IPS-18c (cell line): ENCODE results near the gene OOSP3.
"Not testable (repeated sequence)": the region's sequence is repeated elsewhere in the genome, so short reads cannot be mapped to it uniquely, and the experiment has no call there.

Experiments
- H3K4me3 ChIP-seq: 2 replicates; pipeline ENCODE4 v1.7.0; 2013; ENCODE audit warnings: low read depth, mild to moderate bottlenecking, low read length, moderate library complexity; ENCODE audit not compliant: insufficient read depth
- H3K9me3 ChIP-seq: one replicate; pipeline ENCODE4 v1.6.1; 2013; ENCODE audit warnings: mild to moderate bottlenecking, low read length, moderate library complexity; ENCODE audit not compliant: control insufficient read depth, insufficient read depth

Gene OOSP3, protein sequence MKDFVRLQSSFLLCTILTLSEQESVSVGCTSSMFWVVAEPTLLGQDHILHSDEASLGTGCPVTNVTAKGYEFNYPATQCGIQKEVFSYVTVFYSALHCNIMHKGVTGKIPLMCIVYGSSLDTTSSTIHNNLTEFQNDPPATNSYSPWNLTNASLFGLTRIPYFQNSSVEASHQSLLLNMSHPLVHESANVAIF

GRCh38 chr11:59878575-59878974, at the start of gene OOSP3:
Gene OOSP3, plus strand, starts transcription at chr11:59878782. Its CDS starts 27 bp downstream, at chr11:59878809.
- no peaks in the 10 kb centered on the region for H3K9me3 ChIP-seq
- H3K4me3 ChIP-seq = no peak within 1 kb of the TSS

- Histone ChIP-seq H3K9me3 (peaks cover 2% of the 10 kb centered on the region), H3K4me3 (no peak overlapping the region)
Measured at GRCh38 chr11:59829358-59829757, 49.2 kb upstream of the OOSP3 start.

DNA sequence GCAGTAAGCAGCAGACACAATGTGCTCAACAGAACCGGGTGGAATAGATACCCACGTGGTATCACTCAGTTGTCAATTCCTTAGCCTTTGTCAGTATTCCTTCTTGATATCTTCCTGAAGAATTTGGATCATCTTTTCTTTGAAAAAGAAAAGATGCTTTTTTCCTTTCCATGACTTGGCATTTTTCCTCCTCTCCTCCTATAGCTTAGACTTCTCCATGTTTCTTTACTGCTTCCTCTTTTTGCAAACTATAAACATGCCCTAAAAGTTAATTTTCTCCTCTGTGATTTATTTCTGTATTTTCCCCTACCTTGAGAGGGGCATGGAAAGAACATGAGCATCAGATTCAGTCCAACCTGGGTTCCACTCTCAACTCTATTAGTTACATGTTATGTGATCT, 45.0 kb upstream of the OOSP3 start:
- Histone ChIP-seq H3K9me3 (peaks cover 2% of the 10 kb centered on the region), H3K4me3 (no peak overlapping the region)

DNA sequence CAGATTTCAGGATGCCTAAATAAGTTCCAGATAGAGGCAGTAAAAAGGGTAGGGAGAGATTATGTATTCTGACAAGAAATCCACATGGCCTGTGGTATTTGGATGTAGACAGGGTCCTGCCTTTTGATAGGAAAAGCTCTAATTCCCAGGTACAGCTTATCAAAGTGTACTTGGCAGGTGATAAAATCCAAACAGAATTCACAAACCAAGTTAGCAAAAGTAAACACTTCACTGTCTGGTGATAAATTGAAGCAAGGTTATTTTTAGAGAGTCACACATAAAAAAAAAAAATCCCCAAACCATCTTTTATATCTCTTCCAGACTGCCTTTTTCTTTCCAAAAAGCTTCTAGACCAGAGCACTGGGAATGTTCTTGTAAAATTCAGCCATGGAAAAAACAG, 39.0 kb upstream of the OOSP3 start:
- Histone ChIP-seq H3K9me3 (no peaks in the 10 kb centered on the region), H3K4me3 (no peak overlapping the region)

GRCh38 chr11:59841514-59841913, 37.1 kb upstream of the OOSP3 start:
- H3K9me3 ChIP-seq = no peaks in the 10 kb centered on the region
- H3K4me3 ChIP-seq = no peak overlapping the region

DNA sequence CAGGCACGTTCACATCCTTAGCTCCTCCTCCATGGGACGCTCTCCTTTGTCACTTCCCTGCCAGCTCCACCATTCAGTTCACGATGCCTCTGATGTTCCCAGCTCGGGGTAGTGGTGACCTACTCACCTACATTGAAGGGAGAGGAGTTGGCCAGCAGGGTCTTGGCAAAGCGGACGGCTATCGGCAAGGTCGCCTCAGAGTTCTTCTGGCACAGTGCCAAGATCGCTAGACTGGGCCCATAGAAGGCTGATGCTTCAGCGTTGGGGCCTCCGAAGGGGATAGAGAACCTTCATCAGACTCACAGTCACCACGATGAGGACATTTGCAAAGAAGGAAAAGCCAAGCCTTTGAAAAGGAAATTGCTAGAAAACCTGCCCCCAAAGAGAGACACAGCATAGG, 36.3 kb upstream of the OOSP3 start:
- no peaks in the 10 kb centered on the region for H3K9me3 ChIP-seq
- H3K4me3 ChIP-seq = no peak overlapping the region

DNA sequence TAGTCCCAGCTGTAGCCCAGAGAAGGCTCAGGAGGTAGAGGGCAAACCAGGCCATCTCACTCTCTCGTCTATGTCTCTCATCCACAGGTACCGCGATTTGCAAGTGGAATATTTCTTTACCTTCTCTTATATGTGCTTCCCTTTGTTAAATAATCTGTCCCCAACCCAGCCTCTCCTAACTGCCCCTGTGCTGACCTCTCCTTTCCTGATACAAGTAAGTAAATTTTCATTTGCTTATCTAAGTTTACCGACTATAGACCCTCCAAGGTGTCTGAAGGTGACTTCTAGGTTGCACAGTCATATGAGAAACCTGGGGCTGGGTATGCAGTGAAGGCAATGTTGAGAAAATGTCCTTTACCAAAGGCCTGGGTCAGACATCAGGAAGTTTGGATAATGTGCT, 33.2 kb upstream of the OOSP3 start, which contains the start of gene CBLIF:
Gene CBLIF, minus strand, starts transcription at position 101 of the 400 bp plus-strand sequence. Its CDS starts 46 bp downstream, at position 55.
- Histone ChIP-seq H3K9me3 (peaks cover 2% of the 10 kb centered on the region), H3K4me3 (no peak within 1 kb of the TSS)

- Histone ChIP-seq H3K4me3 (no peak overlapping the region), H3K9me3 (peaks cover 2% of the 10 kb centered on the region)
Measured at GRCh38 chr11:59846556-59846955, 32.0 kb upstream of the OOSP3 start.

DNA sequence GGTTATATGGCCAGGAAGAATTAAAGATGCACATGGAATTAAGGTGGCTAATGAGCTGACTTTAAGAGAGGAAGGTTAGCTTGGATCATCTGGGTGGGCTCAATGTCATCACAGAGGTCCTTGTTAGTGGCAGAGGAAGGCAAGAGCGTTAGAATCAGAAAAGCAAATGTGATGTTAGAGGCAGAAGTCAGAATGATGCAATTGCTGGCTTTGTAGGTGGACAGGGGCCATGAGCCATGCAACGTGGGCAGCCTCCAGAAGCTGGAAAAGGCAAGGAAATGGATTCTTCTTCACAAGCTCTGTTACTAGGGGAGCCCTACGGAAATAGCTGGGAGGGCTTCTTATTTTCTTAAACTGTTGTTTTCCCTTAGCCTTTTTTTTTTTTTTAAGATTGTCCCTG, 31.0 kb upstream of the OOSP3 start:
- no peak overlapping the region for H3K4me3 ChIP-seq
- peaks cover 2% of the 10 kb centered on the region for H3K9me3 ChIP-seq

- not testable (repeated sequence) for H3K4me3 ChIP-seq, H3K9me3 ChIP-seq
Measured at GRCh38 chr11:59848439-59848838, 30.1 kb upstream of the OOSP3 start.

DNA sequence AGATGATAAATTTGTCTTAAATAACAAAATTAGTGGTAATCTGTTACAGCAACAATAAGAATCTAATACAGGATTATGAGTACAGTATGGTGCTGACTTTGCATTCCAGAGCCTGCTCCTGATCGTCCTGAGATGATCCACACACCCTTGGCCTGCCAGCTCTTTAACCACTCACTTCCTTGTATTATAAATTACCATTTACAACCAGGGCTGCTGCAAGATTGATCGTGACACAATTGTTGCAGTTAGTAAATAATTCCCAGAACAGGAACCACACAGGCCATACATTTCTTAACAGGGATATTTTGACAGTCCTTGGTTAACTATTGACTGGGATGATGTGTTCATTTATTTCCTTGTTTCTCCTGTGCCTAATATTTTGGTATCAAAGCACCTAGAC, 29.5 kb upstream of the OOSP3 start:
- no peak overlapping the region for H3K4me3 ChIP-seq
- peaks cover 2% of the 10 kb centered on the region for H3K9me3 ChIP-seq

DNA sequence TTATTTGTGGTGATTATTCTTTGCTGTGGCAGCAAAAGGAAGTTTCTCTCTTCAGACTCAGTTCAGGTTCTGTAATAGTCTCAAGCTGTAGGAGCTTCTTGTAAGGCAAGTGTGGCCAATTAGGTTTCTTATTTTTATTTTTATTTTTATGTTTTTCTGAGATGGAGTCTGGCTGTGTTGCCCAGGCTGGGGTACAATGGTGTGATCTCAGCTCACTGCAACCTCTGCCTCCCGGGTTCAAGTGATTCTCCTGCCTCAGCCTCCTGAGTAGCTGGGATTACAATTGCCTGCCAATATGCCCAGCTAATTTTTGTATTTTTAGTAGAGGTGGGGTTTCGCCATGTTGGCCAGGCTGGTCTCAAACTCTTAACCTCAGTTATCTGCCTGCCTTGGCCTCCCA, 29.0 kb upstream of the OOSP3 start:
- H3K4me3 ChIP-seq, H3K9me3 ChIP-seq: not testable (repeated sequence)

DNA sequence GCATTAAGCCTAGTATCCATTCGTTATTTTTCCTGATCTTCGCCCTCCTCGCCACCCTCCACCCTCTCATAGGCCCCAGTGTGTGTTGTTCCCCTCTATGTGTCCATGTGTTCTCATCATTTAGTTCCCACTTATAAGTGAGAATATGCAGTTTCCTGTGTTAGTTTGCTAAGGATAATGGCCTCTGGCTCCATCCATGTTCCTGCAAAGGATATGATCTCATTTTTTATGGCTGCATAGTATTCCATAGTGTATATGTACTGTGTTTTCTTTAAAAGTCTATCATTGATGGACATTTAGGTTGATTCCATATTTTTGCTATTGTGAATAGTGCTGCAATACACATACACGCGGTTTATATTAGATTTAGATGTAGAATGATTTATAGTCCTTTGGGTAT, 27.2 kb upstream of the OOSP3 start:
- H3K4me3 ChIP-seq, H3K9me3 ChIP-seq: not testable (repeated sequence)

- Histone ChIP-seq H3K4me3 (no peak overlapping the region), H3K9me3 (no peaks in the 10 kb centered on the region)
Measured at GRCh38 chr11:59854871-59855270, 23.7 kb upstream of the OOSP3 start.

DNA sequence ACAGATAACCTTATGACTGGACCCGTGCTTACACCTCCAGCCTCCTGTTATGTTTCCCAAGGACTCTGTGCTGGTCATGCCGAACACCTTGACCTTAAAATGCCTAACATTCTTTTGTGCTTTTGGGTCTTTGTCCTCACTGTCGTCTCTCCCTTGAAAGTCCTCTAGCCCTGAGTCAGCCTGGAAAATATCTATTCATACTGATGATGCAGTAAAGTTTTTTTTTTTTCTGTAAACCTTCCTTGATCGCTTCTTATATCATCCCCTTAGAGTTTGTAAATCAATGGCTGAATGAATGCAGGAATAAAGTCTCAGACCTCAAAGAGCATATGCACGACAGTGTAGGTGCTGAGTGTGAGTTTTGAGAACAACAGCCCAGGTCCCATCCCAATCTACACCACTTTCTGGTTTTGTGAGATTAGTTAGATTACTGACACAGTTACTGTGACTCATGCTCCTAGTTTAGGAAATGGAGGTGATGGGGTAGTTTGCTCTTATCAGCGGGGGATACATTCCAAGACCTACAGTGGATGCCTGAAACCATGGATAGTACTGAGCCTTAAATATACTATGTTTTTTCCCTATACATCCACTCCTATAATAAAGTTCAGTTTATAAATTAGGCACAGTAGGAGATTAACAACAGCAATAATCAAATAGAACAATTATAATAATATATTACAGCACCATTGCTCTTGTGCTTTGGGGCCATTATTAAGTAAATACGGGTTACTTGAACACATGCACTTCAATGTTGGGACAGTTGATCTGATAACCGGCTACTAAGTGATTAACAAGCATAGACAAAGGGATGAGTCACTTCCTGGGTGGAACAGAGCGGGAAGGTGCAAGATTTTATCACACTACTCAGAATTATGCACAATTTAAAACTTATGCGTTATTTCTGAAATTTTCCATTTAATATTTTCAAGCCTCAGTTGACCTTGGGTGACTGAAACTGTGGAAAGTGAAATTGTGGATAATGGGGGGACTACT, 20.8 kb upstream of the OOSP3 start:
- H3K9me3 ChIP-seq = no peaks in the 10 kb centered on the region
- no peak overlapping the region for H3K4me3 ChIP-seq

GRCh38 chr11:59859673-59860072, 18.9 kb upstream of the OOSP3 start:
- no peak overlapping the region for H3K4me3 ChIP-seq
- no peaks in the 10 kb centered on the region for H3K9me3 ChIP-seq

GRCh38 chr11:59862252-59862651, 16.3 kb upstream of the OOSP3 start:
- H3K9me3 ChIP-seq = no peaks in the 10 kb centered on the region
- H3K4me3 ChIP-seq = no peak overlapping the region

DNA sequence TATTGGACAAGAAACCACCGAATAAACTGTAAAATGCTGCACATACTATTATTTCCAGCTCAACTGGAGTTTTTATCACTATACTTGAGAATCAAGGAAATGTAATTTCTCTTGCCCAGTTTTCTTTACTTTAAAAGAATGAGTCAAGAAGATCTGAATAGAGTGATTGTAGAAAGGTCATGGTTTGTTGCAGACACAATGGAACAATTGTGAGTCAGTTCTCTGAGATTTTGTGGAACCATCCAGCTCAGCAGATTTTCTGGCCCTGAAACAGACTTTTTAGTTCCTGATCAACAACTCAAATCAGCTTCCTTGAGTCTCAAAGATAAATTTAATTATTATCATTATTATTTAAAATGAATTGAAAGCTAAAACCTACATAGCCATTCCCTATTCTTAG, 13.6 kb upstream of the OOSP3 start:
- H3K9me3 ChIP-seq = no peaks in the 10 kb centered on the region
- H3K4me3 ChIP-seq = no peak overlapping the region
